ENCODE results near the gene ZNF536. TPM values are rescaled to one million over a fixed set of nuclear protein-coding genes. Genes with fewer than 3 reads are reported as not detected.

The ZNF536 gene
- total and polyA plus RNA-seq, 7 experiments from 2014 or later, result not detected

DNA sequence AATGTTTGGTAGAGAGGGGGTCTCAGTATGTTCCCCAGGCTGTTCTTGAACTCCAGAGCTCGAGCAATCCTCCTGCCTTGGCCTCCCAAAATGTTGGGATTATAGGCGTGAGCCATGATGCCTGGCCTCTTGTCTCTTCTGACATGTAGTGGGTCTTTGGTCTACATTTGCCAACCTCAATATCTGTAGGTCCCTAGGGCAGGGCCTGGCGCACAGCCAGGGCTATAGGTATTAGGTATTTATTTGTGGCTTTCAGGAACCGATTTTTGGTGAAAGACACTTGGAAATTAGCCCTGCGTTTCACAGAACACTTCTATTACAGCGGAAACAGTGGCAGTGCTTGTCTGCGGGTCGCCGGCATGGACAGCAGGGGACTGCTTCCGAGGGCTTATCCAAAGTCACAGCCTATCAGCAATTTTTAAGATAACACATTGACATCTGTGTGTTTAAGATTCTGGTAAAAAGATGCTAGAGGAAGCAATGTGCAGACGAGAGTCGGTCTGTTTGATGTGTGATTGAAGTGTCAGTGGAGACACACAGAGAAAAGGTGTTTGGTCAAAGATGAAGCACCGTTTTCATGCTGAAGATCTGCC is 14.5 kb downstream of the ZNF536 start:
- DNase-seq (no peak), ATAC-seq (no peak)
- intact Hi-C loops (cut with micrococcal nuclease), result no loop called here
- Mint-ChIP-seq H3K36me3 (peaks cover 0 to 4% (median 0%) of the 10 kb centered on the region in 5 donors), H3K9me3 (peaks cover 0 to 6% (median 2%) of the 10 kb centered on the region in 11 donors), H3K27me3 (peaks cover 0 to 34% (median under 1%) of the 10 kb centered on the region in 5 donors), H3K4me1 (no peaks in the 10 kb centered on the region), H3K4me3 (no peak overlapping the region), H3K27ac (no peak overlapping the region)
- H3K4me1 ChIP-seq (ENCODE audit: control insufficient read depth in 2 of 2, insufficient read depth in 2 of 2, low read length in 2 of 2), result no peaks in the 10 kb centered on the region
- H3K4me3 ChIP-seq (ENCODE audit: low read length), result no peak overlapping the region
- no peaks in the 10 kb centered on the region for H3K9me3 ChIP-seq (ENCODE audit: control insufficient read depth in 2 of 3, low read length in 3 of 3)
- ChIA-PET CTCF (no interaction called here), POLR2A (no interaction called here)
- H3K27me3 ChIP-seq (ENCODE audit: control insufficient read depth in 2 of 2, insufficient read depth in 2 of 2, low read length in 2 of 2), result no peaks in the 10 kb centered on the region
- H3K36me3 ChIP-seq (ENCODE audit: control insufficient read depth in 2 of 3, insufficient read depth in 3 of 3, low read length in 3 of 3), result no peaks in the 10 kb centered on the region
- no peak overlapping the region for H3K27ac ChIP-seq (ENCODE audit: low read depth, low read length)

DNA sequence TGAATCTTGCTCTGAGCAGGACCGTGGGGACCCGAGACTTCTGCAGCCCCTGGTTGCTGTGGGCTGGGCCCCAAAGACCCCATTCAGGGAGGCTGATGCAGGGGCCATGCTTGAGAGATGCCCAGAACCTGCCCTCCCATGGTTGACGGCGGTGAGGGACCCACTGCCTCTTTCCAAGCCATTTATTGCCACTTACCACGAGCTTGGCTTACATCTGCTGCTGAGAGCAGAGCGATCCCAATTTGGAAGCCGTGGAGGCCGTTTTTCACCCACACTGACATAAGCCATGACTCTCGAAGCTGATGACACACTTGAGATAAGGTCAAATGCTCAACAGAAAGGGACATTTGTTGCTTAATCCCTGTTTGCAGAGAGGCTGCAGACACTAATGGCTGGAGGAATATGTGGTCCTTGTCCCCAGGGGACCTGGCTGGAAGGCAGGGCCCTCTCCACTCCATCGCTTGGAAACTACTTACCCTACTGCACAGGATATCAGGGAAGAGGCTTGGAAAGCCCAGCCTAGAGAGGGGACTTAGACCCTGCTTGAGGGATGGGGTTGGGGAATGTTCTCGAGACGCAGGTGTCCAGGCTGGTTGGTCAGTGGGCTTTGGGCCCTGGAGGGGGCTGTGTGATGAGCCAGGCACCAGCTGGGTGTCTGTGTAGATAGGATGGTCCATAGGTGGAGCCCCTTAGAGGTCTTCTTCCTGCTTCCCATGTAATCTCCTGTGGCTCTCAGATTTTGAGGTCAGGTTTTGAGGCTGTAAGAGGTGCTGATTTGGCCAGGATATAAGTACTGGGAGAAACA is 15.3 kb downstream of the ZNF536 start:
- Mint-ChIP-seq H3K9me3 (peaks cover 0 to 5% (median 2%) of the 10 kb centered on the region in 11 donors), H3K4me1 (no peaks in the 10 kb centered on the region), H3K27me3 (peaks cover 0 to 41% (median 5%) of the 10 kb centered on the region in 5 donors), H3K4me3 (no peak overlapping the region), H3K36me3 (peaks cover 0 to 4% (median 0%) of the 10 kb centered on the region in 5 donors), H3K27ac (no peak overlapping the region)
- DNase-seq (no peak), ATAC-seq (no peak)
- no peak overlapping the region for H3K4me3 ChIP-seq (ENCODE audit: low read length)
- no peaks in the 10 kb centered on the region for H3K27me3 ChIP-seq (ENCODE audit: control insufficient read depth in 2 of 2, insufficient read depth in 2 of 2, low read length in 2 of 2)
- ChIA-PET POLR2A (no interaction called here), CTCF (no interaction called here)
- intact Hi-C loops (cut with micrococcal nuclease), result no loop called here
- H3K4me1 ChIP-seq (ENCODE audit: control insufficient read depth in 2 of 2, insufficient read depth in 2 of 2, low read length in 2 of 2), result no peaks in the 10 kb centered on the region
- no peaks in the 10 kb centered on the region for H3K9me3 ChIP-seq (ENCODE audit: control insufficient read depth in 2 of 3, low read length in 3 of 3)
- H3K27ac ChIP-seq (ENCODE audit: low read depth, low read length), result no peak overlapping the region
- no peaks in the 10 kb centered on the region for H3K36me3 ChIP-seq (ENCODE audit: control insufficient read depth in 2 of 3, insufficient read depth in 3 of 3, low read length in 3 of 3)

DNA sequence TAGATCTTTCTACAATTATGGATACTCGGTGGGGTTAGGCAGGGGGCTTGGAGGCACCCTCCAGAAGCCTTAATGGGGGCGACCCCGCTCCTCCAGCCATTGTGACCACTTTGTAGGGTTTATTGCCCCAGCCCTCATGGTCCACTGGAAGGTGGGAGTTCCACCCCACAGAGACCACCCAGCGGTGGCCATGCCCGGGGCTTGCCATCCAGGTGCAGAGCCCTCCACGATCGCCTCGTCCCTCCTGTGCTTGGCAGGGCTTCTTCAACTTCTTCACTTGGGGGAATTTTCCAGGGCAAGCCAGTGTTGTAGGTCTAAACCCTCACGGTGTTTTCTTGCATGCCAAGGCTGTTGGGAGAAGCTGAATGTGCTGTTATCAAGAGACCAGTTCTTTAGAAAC is 16.1 kb downstream of the ZNF536 start:
- Mint-ChIP-seq H3K4me1 (no peaks in the 10 kb centered on the region), H3K36me3 (peaks cover 0 to 4% (median 0%) of the 10 kb centered on the region in 5 donors), H3K9me3 (peaks cover 0 to 4% (median 2%) of the 10 kb centered on the region in 11 donors), H3K27me3 (peaks cover 5 to 47% (median 7%) of the 10 kb centered on the region in 5 donors), H3K27ac (no peak overlapping the region), H3K4me3 (no peak overlapping the region)
- intact Hi-C loops (cut with micrococcal nuclease), result no loop called here
- Histone ChIP-seq H3K27ac (ENCODE audit: low read depth, low read length) (no peak overlapping the region), H3K4me1 (ENCODE audit: control insufficient read depth in 2 of 2, insufficient read depth in 2 of 2, low read length in 2 of 2) (no peaks in the 10 kb centered on the region), H3K9me3 (ENCODE audit: control insufficient read depth in 2 of 3, low read length in 3 of 3) (no peaks in the 10 kb centered on the region), H3K4me3 (ENCODE audit: low read length) (no peak overlapping the region), H3K36me3 (ENCODE audit: control insufficient read depth in 2 of 3, insufficient read depth in 3 of 3, low read length in 3 of 3) (no peaks in the 10 kb centered on the region), H3K27me3 (ENCODE audit: control insufficient read depth in 2 of 2, insufficient read depth in 2 of 2, low read length in 2 of 2) (no peaks in the 10 kb centered on the region)
- DNase-seq (no peak), ATAC-seq (no peak)
- ChIA-PET POLR2A (no interaction called here), CTCF (no interaction called here)

DNA sequence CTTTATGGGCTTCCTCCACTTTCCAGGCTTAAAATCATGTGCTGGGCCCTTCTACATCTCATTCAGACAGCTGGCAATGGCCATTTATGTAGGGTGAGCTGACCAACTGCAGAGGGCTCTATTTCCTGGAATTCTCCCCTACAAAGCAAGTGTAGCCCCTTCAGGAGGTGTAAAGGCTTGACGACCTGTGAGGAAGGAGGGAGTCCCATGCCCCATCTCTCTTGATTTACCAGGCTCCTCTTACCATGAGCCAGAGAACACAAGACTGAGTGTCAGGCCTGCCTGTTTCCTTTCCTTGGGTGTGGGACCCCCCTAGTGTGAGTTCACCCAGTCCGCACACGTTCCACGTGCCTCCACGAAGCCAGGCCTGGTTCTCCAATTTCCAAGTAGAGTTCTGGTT is 16.6 kb downstream of the ZNF536 start:
- CTCF ChIA-PET, result no interaction called here
- H3K4me3 Mint-ChIP-seq, result no peak overlapping the region
- no peak for DNase-seq
- no peak for ATAC-seq
- H3K27ac Mint-ChIP-seq, result no peak overlapping the region
- no peaks in the 10 kb centered on the region for H3K9me3 ChIP-seq (ENCODE audit: control insufficient read depth in 2 of 3, low read length in 3 of 3)
- no peaks in the 10 kb centered on the region for H3K27me3 ChIP-seq (ENCODE audit: control insufficient read depth in 2 of 2, insufficient read depth in 2 of 2, low read length in 2 of 2)
- peaks cover 0 to 4% (median 0%) of the 10 kb centered on the region in 5 donors for H3K36me3 Mint-ChIP-seq
- no peaks in the 10 kb centered on the region for H3K4me1 ChIP-seq (ENCODE audit: control insufficient read depth in 2 of 2, insufficient read depth in 2 of 2, low read length in 2 of 2)
- H3K27ac ChIP-seq (ENCODE audit: low read depth, low read length), result no peak overlapping the region
- H3K4me1 Mint-ChIP-seq, result no peaks in the 10 kb centered on the region
- H3K4me3 ChIP-seq (ENCODE audit: low read length), result no peak overlapping the region
- peaks cover 0 to 4% (median 3%) of the 10 kb centered on the region in 11 donors for H3K9me3 Mint-ChIP-seq
- peaks cover 10 to 52% (median 11%) of the 10 kb centered on the region in 5 donors for H3K27me3 Mint-ChIP-seq
- H3K36me3 ChIP-seq (ENCODE audit: control insufficient read depth in 2 of 3, insufficient read depth in 3 of 3, low read length in 3 of 3), result no peaks in the 10 kb centered on the region
- POLR2A ChIA-PET, result no interaction called here
- intact Hi-C loops (cut with micrococcal nuclease), result no loop called here

DNA sequence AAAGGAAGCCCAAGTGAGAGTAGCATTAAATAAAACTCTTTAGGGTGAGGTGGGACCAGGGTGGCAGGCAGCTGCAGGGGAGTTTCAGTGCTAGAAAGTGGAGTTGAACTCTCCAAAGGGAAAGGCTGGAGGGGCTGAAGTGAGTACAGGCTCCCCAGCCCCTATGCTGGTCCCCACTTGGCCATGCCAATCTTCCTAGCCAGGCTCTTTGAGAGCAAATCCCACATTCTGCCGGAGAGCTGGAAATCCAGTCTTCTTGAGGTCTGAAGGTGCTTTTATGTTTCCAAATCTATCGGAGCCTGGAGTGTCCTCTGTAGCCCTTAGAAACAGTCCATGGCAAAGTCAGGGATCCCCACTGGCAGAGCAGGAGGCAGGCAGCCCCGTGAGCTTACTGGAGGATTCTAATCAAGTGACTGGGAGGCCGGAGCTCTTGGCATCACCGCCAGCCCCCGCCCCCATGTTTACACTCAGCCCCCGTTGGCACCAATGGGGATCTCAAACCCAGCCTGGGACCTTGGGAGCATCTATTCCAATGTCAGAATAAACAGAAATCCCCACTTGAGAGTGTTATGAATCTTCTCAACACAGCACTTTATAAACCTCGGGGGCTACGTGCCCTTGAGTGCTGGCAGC is 18.3 kb downstream of the ZNF536 start:
- Mint-ChIP-seq H3K36me3 (peaks cover 0 to 4% (median 0%) of the 10 kb centered on the region in 5 donors), H3K4me1 (no peaks in the 10 kb centered on the region), H3K27me3 (peaks cover 9 to 58% (median 15%) of the 10 kb centered on the region in 5 donors), H3K4me3 (no peak overlapping the region), H3K27ac (no peak overlapping the region), H3K9me3 (peaks cover 0 to 4% (median 3%) of the 10 kb centered on the region in 11 donors)
- no peaks in the 10 kb centered on the region for H3K9me3 ChIP-seq (ENCODE audit: control insufficient read depth in 2 of 3, low read length in 3 of 3)
- no peaks in the 10 kb centered on the region for H3K4me1 ChIP-seq (ENCODE audit: control insufficient read depth in 2 of 2, insufficient read depth in 2 of 2, low read length in 2 of 2)
- H3K27ac ChIP-seq (ENCODE audit: low read depth, low read length), result no peak overlapping the region
- intact Hi-C loops (cut with micrococcal nuclease), result no loop called here
- POLR2A ChIA-PET, result no interaction called here
- no peaks in the 10 kb centered on the region for H3K27me3 ChIP-seq (ENCODE audit: control insufficient read depth in 2 of 2, insufficient read depth in 2 of 2, low read length in 2 of 2)
- ATAC-seq (no peak), DNase-seq (no peak)
- H3K4me3 ChIP-seq (ENCODE audit: low read length), result no peak overlapping the region
- CTCF ChIA-PET, result no interaction called here
- no peaks in the 10 kb centered on the region for H3K36me3 ChIP-seq (ENCODE audit: control insufficient read depth in 2 of 3, insufficient read depth in 3 of 3, low read length in 3 of 3)

DNA sequence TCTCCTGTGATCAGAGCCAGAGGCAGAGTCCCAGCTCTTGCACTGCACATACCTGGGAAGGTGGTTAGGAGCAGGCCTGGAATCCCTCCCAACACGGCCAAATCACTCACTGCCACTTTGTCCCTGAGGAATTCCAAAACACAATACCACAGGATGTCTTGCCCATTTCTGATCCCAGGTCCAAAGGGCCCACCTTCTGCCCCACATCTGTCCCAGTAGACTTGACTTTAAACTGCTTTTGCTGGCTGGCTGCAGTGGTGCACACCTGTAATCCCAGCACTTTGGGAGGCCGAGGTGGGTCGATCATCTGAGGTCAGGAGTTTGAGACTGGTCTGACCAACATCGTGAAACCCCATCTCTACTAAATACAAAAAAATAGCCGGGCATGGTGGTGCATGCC is 18.9 kb downstream of the ZNF536 start:
- Histone ChIP-seq H3K27me3 (ENCODE audit: control insufficient read depth in 2 of 2, insufficient read depth in 2 of 2, low read length in 2 of 2) (no peaks in the 10 kb centered on the region), H3K4me3 (ENCODE audit: low read length) (no peak overlapping the region), H3K27ac (ENCODE audit: low read depth, low read length) (no peak overlapping the region), H3K36me3 (ENCODE audit: control insufficient read depth in 2 of 3, insufficient read depth in 3 of 3, low read length in 3 of 3) (no peaks in the 10 kb centered on the region), H3K4me1 (ENCODE audit: control insufficient read depth in 2 of 2, insufficient read depth in 2 of 2, low read length in 2 of 2) (no peaks in the 10 kb centered on the region), H3K9me3 (ENCODE audit: control insufficient read depth in 2 of 3, low read length in 3 of 3) (no peaks in the 10 kb centered on the region)
- Mint-ChIP-seq H3K4me3 (no peak overlapping the region), H3K27me3 (peaks cover 6 to 54% (median 15%) of the 10 kb centered on the region in 5 donors), H3K9me3 (peaks cover 0 to 4% (median 1%) of the 10 kb centered on the region in 11 donors), H3K4me1 (no peaks in the 10 kb centered on the region), H3K27ac (no peak overlapping the region), H3K36me3 (peaks cover 0 to 2% (median 0%) of the 10 kb centered on the region in 5 donors)
- intact Hi-C loops (cut with micrococcal nuclease), result no loop called here
- ATAC-seq (no peak), DNase-seq (no peak)
- CTCF ChIA-PET, result no interaction called here
- POLR2A ChIA-PET, result no interaction called here
